Osteocyte (in vitro differentiated cells): ENCODE data around the gene RABGAP1L. TPM values are rescaled to one million over a fixed set of nuclear protein-coding genes. Genes with fewer than 3 reads are reported as not detected.
"Not testable (repeated sequence)": the region's sequence is repeated elsewhere in the genome, so short reads cannot be mapped to it uniquely, and the experiment has no call there.

Source experiments
- DNase-seq: peaks from one replicate; pipeline ENCODE4 v3.0.0; 2021; ENCODE audit warnings: mixed read lengths; ENCODE audit not compliant: unreplicated experiment; ENCODE audit errors: extremely low spot score
- H3K27ac Mint-ChIP-seq: one replicate; pipeline ENCODE4 v1.8.0; 2021; ENCODE audit warnings: mild to moderate bottlenecking, mixed read lengths; ENCODE audit not compliant: unreplicated experiment
- H3K27me3 Mint-ChIP-seq: one replicate; pipeline ENCODE4 v1.8.0; 2021; ENCODE audit warnings: mixed read lengths; ENCODE audit not compliant: unreplicated experiment
- H3K36me3 Mint-ChIP-seq: one replicate; pipeline ENCODE4 v1.8.0; 2021; ENCODE audit warnings: mixed read lengths; ENCODE audit not compliant: unreplicated experiment
- H3K4me1 Mint-ChIP-seq: one replicate; pipeline ENCODE4 v1.8.0; 2021; ENCODE audit warnings: mixed read lengths; ENCODE audit not compliant: unreplicated experiment
- H3K4me3 Mint-ChIP-seq: one replicate; pipeline ENCODE4 v1.8.0; 2021; ENCODE audit warnings: mild to moderate bottlenecking, moderate library complexity, mixed read lengths; ENCODE audit not compliant: unreplicated experiment
- H3K9me3 Mint-ChIP-seq: one replicate; pipeline ENCODE4 v1.8.0; 2021; ENCODE audit warnings: mixed read lengths; ENCODE audit not compliant: unreplicated experiment
- total RNA-seq: library from RNA; stranded (reverse); gene quantifications from 2 replicates; pipeline ENCODE4 v1.2.1, GENCODE V29; 2021
- TF ChIP-seq, protein P1 (sequence below): fragments of 200-600 bp; sonication (generic); IDR thresholded peaks from 2 replicates; pipeline ENCODE4 v1.5.0; 2021; ENCODE audit warnings: antibody characterized with exemption, mild to moderate bottlenecking, moderate library complexity

The RABGAP1L gene
- total RNA-seq, 1 donor from 2014 or later: 29.3 TPM

DNA sequence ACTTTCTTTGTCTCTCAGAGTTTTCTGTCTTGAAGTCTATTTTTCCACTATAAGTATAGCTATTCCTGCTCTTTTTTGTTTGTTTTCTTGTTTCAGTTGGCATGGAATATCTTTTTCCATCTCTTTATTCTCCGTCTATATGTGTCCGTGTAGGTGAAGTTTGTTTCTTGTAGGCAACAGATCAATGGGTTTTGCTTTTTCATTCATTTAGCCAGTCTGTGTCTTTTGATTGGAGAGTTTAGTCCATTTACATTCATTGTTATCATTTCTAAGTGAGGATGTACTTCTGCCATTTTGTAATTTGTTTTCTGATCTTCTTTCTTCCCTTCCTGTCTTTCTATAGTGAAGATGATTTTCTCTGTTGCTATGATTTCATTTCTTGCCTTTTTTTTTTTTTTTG lies 155.9 kb downstream of the RABGAP1L start:
- Mint-ChIP-seq H3K9me3 (peaks cover 51% of the 10 kb centered on the region), H3K36me3 (peaks cover 34% of the 10 kb centered on the region), H3K4me1 (no peaks in the 10 kb centered on the region), H3K27me3 (no peaks in the 10 kb centered on the region), H3K4me3 (no peak overlapping the region), H3K27ac (no peak overlapping the region)
- no peak for DNase-seq
- TF ChIP-seq, protein P1, sequence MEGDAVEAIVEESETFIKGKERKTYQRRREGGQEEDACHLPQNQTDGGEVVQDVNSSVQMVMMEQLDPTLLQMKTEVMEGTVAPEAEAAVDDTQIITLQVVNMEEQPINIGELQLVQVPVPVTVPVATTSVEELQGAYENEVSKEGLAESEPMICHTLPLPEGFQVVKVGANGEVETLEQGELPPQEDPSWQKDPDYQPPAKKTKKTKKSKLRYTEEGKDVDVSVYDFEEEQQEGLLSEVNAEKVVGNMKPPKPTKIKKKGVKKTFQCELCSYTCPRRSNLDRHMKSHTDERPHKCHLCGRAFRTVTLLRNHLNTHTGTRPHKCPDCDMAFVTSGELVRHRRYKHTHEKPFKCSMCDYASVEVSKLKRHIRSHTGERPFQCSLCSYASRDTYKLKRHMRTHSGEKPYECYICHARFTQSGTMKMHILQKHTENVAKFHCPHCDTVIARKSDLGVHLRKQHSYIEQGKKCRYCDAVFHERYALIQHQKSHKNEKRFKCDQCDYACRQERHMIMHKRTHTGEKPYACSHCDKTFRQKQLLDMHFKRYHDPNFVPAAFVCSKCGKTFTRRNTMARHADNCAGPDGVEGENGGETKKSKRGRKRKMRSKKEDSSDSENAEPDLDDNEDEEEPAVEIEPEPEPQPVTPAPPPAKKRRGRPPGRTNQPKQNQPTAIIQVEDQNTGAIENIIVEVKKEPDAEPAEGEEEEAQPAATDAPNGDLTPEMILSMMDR: no peak

DNA sequence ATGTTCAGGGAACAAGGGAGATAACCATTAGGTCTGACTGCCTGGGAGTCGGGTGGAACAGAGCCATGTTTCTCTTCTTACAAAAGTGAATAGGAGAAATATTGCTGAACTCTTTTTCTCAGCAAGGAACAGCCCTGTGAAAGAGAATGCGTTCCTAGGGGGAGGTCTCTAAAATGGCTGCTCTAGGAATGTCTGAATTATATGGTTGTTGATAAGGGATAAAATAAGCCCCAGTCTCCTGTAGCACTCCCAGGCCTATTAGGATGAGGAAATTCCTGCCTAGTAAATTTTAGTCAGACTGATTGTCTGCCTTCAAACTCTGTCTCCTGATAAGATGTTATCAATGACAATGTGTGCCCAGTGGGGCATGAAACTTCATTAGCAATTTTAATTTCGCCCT lies 161.6 kb downstream of the RABGAP1L start:
- Mint-ChIP-seq H3K9me3 (peaks cover 39% of the 10 kb centered on the region), H3K36me3 (peaks cover 31% of the 10 kb centered on the region)
- H3K4me1 Mint-ChIP-seq, H3K27me3 Mint-ChIP-seq, H3K4me3 Mint-ChIP-seq, H3K27ac Mint-ChIP-seq, DNase-seq: not testable (repeated sequence)

DNA sequence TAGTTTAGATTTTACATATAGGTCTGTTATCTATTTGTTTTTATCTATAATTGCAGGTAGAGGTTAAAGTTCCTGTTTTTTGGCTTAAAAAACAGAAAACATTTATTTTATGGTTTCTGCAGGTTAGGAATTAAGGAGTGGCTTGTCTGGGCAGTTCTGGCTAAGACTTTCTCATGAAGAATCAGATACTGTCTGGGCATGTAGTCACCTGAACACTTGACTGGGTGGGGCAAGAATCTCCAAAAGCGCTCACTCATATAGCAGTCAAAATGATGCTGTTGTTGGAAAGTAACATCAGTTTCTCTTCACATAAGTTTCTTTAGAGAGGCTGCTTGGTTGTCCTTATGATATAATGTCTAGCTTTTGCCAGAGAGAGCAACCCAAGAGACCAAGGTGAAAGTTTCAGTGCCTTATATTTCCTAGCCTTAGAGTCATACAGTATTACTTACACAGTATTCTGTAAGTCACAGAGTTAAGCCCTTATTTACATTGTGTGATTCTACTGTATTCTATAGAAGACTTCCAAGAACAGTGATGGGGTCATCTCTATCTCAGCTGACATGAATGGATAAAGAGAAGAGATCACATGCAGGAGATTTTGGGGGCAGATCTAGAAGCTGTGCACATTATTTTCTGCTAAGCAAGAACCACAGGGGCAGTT lies 163.0 kb downstream of the RABGAP1L start:
- no peak for DNase-seq
- peaks cover 49% of the 10 kb centered on the region for H3K9me3 Mint-ChIP-seq
- H3K27me3 Mint-ChIP-seq: no peaks in the 10 kb centered on the region
- TF ChIP-seq, protein P1: no peak
- no peak overlapping the region for H3K27ac Mint-ChIP-seq
- H3K4me1 Mint-ChIP-seq: no peaks in the 10 kb centered on the region
- H3K36me3 Mint-ChIP-seq: peaks cover 41% of the 10 kb centered on the region
- no peak overlapping the region for H3K4me3 Mint-ChIP-seq

DNA sequence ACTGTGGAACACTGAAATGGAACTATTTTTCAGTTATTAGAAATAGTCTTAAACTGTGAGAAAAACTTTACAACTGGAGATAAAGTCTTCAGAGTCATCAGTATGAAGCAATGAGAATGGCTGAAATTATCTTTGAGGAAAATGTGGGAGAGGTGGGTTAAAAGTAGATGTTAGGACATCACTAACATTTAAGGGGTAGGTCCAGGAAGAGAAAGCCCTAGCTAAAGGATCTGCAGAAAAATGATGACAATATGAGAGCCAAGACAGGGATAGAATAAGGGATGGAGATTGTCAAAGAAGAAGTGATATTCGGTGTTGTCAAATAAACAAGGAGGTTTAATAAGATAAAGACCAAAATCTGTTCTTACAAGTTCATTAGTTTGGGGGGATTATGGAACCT lies 165.2 kb downstream of the RABGAP1L start:
- Mint-ChIP-seq H3K27ac (no peak overlapping the region), H3K27me3 (no peaks in the 10 kb centered on the region), H3K36me3 (peaks cover 39% of the 10 kb centered on the region), H3K9me3 (peaks cover 47% of the 10 kb centered on the region), H3K4me1 (no peaks in the 10 kb centered on the region), H3K4me3 (no peak overlapping the region)
- no peak for DNase-seq
- TF ChIP-seq, protein P1: no peak

DNA sequence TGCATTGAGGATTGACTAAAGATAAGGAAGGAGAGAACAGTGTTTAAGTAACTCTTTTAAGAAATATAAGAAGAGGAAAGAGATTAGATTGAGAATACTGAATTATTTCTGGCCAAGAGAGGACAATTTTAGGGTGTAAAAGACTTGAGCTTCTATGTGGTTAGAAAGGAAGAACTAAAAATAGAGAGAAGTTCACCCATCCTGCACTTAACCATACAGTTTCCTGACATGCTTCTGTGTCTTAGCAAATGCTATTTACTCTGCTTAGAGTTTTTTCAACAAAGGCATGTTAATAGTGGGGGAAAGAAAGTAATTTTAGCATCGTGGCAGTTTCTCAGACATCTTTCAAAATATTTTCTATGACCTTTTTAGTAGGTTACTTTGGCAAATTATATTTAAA lies 165.6 kb downstream of the RABGAP1L start:
- Mint-ChIP-seq H3K4me3 (no peak overlapping the region), H3K9me3 (peaks cover 43% of the 10 kb centered on the region), H3K36me3 (peaks cover 36% of the 10 kb centered on the region), H3K27ac (no peak overlapping the region), H3K27me3 (no peaks in the 10 kb centered on the region), H3K4me1 (no peaks in the 10 kb centered on the region)
- TF ChIP-seq, protein P1: no peak
- no peak for DNase-seq
